Activated CD8-positive, alpha-beta memory T cell treated with anti-CD3 and anti-CD28 coated beads, Interleukin-2, amount 10 ng/mL, durations not matched to agents 7 days and 5 days (primary cell): ENCODE data around the gene ACD. TPM values are rescaled to one million over a fixed set of nuclear protein-coding genes. Genes with fewer than 3 reads are reported as not detected.

Experiments
- total RNA-seq, 2 experiments: library from RNA; stranded (reverse); gene quantifications; one replicate each; pipeline ENCODE4 v1.2.3, GENCODE V29; 2021

The ACD gene
- total RNA-seq, 2 experiments from 2014 or later: 49.7 to 58.1 TPM

Other genes starting within 250 kb of the ACD start
- gene ZDHHC1, start 243.8 kb downstream of the ACD start, total RNA-seq: under 1 TPM; 0.41 to 0.49 TPM
- under 1 TPM in 1 of 2 experiments, not detected in 1; 0.14 TPM for gene HSD11B2, start 229.1 kb downstream of the ACD start, total RNA-seq
- 10 to 100 TPM; 42.1 to 58.3 TPM for gene ATP6V0D1, start 179.1 kb downstream of the ACD start, total RNA-seq
- gene AGRP, start 176.7 kb downstream of the ACD start, total RNA-seq: not detected
- gene RIPOR1, start 131.4 kb downstream of the ACD start, total RNA-seq: 10 to 100 TPM; 14.3 to 17.8 TPM
- gene CTCF, start 97.7 kb downstream of the ACD start, total RNA-seq: 10 to 100 TPM; 74.0 to 81.8 TPM
- 100 to 1,000 TPM; 154 to 174 TPM for gene CARMIL2, start 15.1 kb downstream of the ACD start, total RNA-seq
- 10 to 100 TPM; 15.2 to 15.5 TPM for gene PARD6A, start 700 bp upstream of the ACD start, total RNA-seq
- gene ENKD1, start 6.5 kb upstream of the ACD start, total RNA-seq: 1 to 10 TPM; 6.2 to 8.0 TPM
- 1 to 10 TPM; 4.1 to 5.1 TPM for gene C16orf86, start 6.6 kb upstream of the ACD start, total RNA-seq
- 10 to 100 TPM; 15.1 to 15.8 TPM for gene GFOD2, start 59.1 kb upstream of the ACD start, total RNA-seq
- gene RANBP10, start 146.3 kb upstream of the ACD start, total RNA-seq: 10 to 100 TPM; 21.2 to 23.7 TPM
- under 1 TPM; 0.12 to 0.45 TPM for gene TSNAXIP1, start 146.6 kb upstream of the ACD start, total RNA-seq
- gene THAP11, start 182.1 kb upstream of the ACD start, total RNA-seq: 10 to 100 TPM; 47.9 to 52.7 TPM
- 100 to 1,000 TPM; 114 to 137 TPM for gene NUTF2, start 186.7 kb upstream of the ACD start, total RNA-seq
- 10 to 100 TPM; 61.8 to 69.3 TPM for gene CENPT, start 187.4 kb upstream of the ACD start, total RNA-seq
- 100 to 1,000 TPM; 122 to 124 TPM for gene EDC4, start 212.8 kb upstream of the ACD start, total RNA-seq
- gene NRN1L, start 224.6 kb upstream of the ACD start, total RNA-seq: under 1 TPM; 0.45 to 0.99 TPM
- 10 to 100 TPM; 21.0 to 21.6 TPM for gene PSKH1, start 233.0 kb upstream of the ACD start, total RNA-seq